Smooth muscle cell (in vitro differentiated cells): ENCODE measurements around the gene EXOC6B. TPM values are rescaled to one million over a fixed set of nuclear protein-coding genes. Genes with fewer than 3 reads are reported as not detected.

Source experiments
- DNase-seq: peaks from one replicate; lab custom pipeline; 2025; ENCODE audit not compliant: unreplicated experiment; lab: John Stamatoyannopoulos, UW
- H2AFZ ChIP-seq: fragments of 200-600 bp; sonication (generic); 2 replicates; pipeline ENCODE4 v1.6.0; 2016; ENCODE audit warnings: antibody characterized with exemption, low read depth, mild to moderate bottlenecking
- H3F3A ChIP-seq: fragments of 200-600 bp; sonication (generic); 2 replicates; pipeline ENCODE4 v1.6.0; 2017; ENCODE audit warnings: antibody characterized with exemption, low read depth
- H3K27ac ChIP-seq: fragments of 200-600 bp; sonication (generic); 2 replicates; pipeline ENCODE4 v1.5.1; 2016; ENCODE audit warnings: low read depth, mild to moderate bottlenecking
- H3K27me3 ChIP-seq: fragments of 200-600 bp; sonication (generic); 2 replicates; pipeline ENCODE4 v1.6.1; 2016; ENCODE audit warnings: low read depth, mild to moderate bottlenecking
- H3K36me3 ChIP-seq: fragments of 200-600 bp; sonication (generic); 2 replicates; pipeline ENCODE4 v1.5.1; 2016; ENCODE audit warnings: low read depth
- H3K4me1 ChIP-seq: fragments of 200-600 bp; sonication (generic); 2 replicates; pipeline ENCODE4 v1.5.1; 2016; ENCODE audit warnings: low read depth
- H3K4me2 ChIP-seq: fragments of 200-600 bp; sonication (generic); 2 replicates; pipeline ENCODE4 v1.6.0; 2016; ENCODE audit warnings: mild to moderate bottlenecking
- H3K4me3 ChIP-seq: fragments of 200-600 bp; sonication (generic); 2 replicates; pipeline ENCODE4 v1.5.1; 2016; ENCODE audit warnings: mild to moderate bottlenecking
- H3K79me2 ChIP-seq: fragments of 200-600 bp; sonication (generic); 2 replicates; pipeline ENCODE4 v1.6.0; 2016; ENCODE audit warnings: low read depth, mild to moderate bottlenecking
- H3K9ac ChIP-seq: fragments of 200-600 bp; sonication (generic); 2 replicates; pipeline ENCODE4 v1.6.0; 2016; ENCODE audit warnings: low read depth
- H3K9me3 ChIP-seq: fragments of 200-600 bp; sonication (generic); replicated peaks from 2 replicates; pipeline ENCODE4 v1.5.1; 2016; ENCODE audit warnings: low read depth
- H4K20me1 ChIP-seq: fragments of 200-600 bp; sonication (generic); 2 replicates; pipeline ENCODE4 v1.6.0; 2016; ENCODE audit warnings: low read depth
- WGBS: methylation state at CpG from one replicate; pipeline ENCODE4 v1.1.7; 2016; ENCODE audit warnings: low lambda C conversion rate; 5-methylcytosine and 5-hydroxymethylcytosine counted together
- polyA plus RNA-seq: library from polyadenylated mRNA; unstranded; fragments of >200 nt; fragmentation: Nextera tagmentation; extraction: Ambion mirVana; gene quantifications from 2 replicates; pipeline ENCODE4 v1.2.1, GENCODE V29; 2016
- total RNA-seq: library from RNA; depleted of rRNA; stranded (reverse); fragments of >200 nt; gene quantifications from 2 replicates; pipeline ENCODE4 v1.2.3, GENCODE V29; 2014
- TF ChIP-seq, protein P1 (sequence below): fragments of 200-600 bp; sonication (generic); IDR thresholded peaks from 2 replicates; pipeline ENCODE4 v1.5.1; 2017; ENCODE audit warnings: borderline replicate concordance, mild to moderate bottlenecking, antibody characterized with exemption; ENCODE audit not compliant: insufficient read depth, poor library complexity, severe bottlenecking

The EXOC6B gene
- total and polyA plus RNA-seq, 2 experiments from 2014 or later, result 6.9 to 19.7 TPM

DNA sequence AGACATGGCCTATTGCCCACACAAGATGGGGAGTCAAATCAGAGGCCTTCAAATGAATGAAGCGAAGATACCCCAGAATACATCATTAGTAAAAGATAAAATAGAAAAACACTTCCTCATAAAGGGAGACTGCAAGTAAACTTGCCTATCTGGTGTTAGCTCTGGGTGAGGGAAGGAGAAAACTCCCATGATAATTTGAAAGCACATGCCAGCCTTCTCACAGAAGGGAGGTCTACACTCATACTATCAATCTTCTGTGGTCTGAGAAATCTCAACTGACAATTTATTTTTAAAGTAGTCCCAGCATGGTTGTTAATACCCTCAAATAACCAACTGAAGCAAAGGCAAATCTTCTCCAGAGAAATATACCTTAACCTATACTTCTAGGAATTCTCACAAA is 75.4 kb downstream of the EXOC6B start:
- no peak overlapping the region for H2AFZ ChIP-seq
- no peak for DNase-seq
- no peaks in the 10 kb centered on the region for H3K27me3 ChIP-seq
- 94% methylated on average over 1 of the region's 1 CpG for WGBS
- H3K4me2 ChIP-seq, result no peak overlapping the region
- TF ChIP-seq, protein P1, sequence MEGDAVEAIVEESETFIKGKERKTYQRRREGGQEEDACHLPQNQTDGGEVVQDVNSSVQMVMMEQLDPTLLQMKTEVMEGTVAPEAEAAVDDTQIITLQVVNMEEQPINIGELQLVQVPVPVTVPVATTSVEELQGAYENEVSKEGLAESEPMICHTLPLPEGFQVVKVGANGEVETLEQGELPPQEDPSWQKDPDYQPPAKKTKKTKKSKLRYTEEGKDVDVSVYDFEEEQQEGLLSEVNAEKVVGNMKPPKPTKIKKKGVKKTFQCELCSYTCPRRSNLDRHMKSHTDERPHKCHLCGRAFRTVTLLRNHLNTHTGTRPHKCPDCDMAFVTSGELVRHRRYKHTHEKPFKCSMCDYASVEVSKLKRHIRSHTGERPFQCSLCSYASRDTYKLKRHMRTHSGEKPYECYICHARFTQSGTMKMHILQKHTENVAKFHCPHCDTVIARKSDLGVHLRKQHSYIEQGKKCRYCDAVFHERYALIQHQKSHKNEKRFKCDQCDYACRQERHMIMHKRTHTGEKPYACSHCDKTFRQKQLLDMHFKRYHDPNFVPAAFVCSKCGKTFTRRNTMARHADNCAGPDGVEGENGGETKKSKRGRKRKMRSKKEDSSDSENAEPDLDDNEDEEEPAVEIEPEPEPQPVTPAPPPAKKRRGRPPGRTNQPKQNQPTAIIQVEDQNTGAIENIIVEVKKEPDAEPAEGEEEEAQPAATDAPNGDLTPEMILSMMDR, result no peak
- peaks cover 8% of the 10 kb centered on the region for H3K79me2 ChIP-seq
- no peak overlapping the region for H3K9ac ChIP-seq
- peaks cover 73% of the 10 kb centered on the region for H4K20me1 ChIP-seq
- H3F3A ChIP-seq, result no peaks in the 10 kb centered on the region
- H3K36me3 ChIP-seq, result no peaks in the 10 kb centered on the region
- H3K4me3 ChIP-seq, result no peak overlapping the region
- no peak overlapping the region for H3K27ac ChIP-seq
- H3K9me3 ChIP-seq, result no peaks in the 10 kb centered on the region
- no peaks in the 10 kb centered on the region for H3K4me1 ChIP-seq

DNA sequence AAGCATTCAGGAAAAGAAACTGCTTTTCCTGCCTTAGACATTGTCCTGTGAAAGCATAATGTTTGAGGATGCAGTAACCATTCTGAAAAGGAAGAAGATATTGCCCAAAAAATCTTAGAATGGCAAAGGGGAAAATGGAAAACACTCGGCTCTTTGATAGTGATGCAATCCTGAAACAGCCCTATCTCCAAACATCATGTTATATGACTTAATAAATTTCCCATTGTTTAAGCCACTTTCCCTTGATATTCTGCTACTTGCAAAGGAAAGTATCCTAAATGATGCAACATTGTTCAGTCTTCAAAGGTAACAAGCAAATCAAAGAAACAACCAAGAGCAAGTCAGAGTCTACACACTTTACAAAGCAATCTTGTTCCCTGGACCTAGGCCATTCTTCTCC is 78.5 kb downstream of the EXOC6B start:
- WGBS, result 74% methylated on average over 1 of the region's 1 CpG
- TF ChIP-seq, protein P1, result no peak
- no peak overlapping the region for H3K4me3 ChIP-seq

DNA sequence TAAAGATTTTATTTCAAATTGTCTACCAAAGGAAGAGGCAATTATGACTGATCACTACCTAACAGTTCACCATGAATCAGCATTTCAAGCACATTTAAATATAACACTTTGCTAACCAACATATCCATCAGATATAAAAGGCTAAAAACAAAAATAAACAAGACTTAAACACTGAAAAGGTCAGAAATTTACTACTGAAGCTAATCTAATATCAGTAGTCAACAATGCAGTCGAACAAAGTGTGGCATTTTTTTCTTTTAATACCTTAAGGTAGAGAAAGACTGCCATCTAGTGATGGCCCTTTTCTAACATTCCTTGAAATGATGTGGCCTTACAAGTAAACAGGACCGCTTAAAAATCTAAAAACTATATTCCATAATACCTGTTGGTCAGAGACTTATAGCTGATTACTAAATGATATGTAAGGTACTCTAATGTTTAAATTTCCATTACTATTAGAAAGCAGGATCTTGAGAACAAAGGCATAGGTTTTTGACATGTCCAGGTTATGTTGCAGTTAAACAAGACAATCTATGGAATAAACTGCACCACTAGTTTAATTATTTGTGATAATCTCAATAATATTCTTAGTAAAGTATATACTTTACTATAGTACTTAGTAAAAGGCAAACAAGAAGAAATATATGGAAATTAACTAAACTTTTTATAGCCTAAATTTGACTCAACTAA is 80.0 kb downstream of the EXOC6B start:
- Histone ChIP-seq H4K20me1 (peaks cover 89% of the 10 kb centered on the region), H3K9ac (no peak overlapping the region), H3F3A (no peaks in the 10 kb centered on the region), H3K4me1 (no peaks in the 10 kb centered on the region), H3K4me3 (no peak overlapping the region), H3K79me2 (peaks cover 13% of the 10 kb centered on the region), H3K9me3 (no peaks in the 10 kb centered on the region), H2AFZ (no peak overlapping the region), H3K4me2 (peak overlapping the region; percentile 23), H3K36me3 (no peaks in the 10 kb centered on the region), H3K27me3 (no peaks in the 10 kb centered on the region), H3K27ac (no peak overlapping the region)
- no peak for DNase-seq
- TF ChIP-seq, protein P1, result peak; percentile 62
- WGBS, result 32% methylated on average over 2 of the region's 2 CpGs

More for the DNA sequence above, 78.5 kb downstream of the EXOC6B start:
- H3K4me2 ChIP-seq, result no peak overlapping the region
- no peak overlapping the region for H3K27ac ChIP-seq
- peaks cover 9% of the 10 kb centered on the region for H3K79me2 ChIP-seq
- no peak for DNase-seq
- peaks cover 85% of the 10 kb centered on the region for H4K20me1 ChIP-seq
- H3F3A ChIP-seq, result no peaks in the 10 kb centered on the region
- no peaks in the 10 kb centered on the region for H3K27me3 ChIP-seq
- no peaks in the 10 kb centered on the region for H3K36me3 ChIP-seq
- H3K4me1 ChIP-seq, result no peaks in the 10 kb centered on the region
- H3K9me3 ChIP-seq, result no peaks in the 10 kb centered on the region
- no peak overlapping the region for H2AFZ ChIP-seq
- no peak overlapping the region for H3K9ac ChIP-seq

DNA sequence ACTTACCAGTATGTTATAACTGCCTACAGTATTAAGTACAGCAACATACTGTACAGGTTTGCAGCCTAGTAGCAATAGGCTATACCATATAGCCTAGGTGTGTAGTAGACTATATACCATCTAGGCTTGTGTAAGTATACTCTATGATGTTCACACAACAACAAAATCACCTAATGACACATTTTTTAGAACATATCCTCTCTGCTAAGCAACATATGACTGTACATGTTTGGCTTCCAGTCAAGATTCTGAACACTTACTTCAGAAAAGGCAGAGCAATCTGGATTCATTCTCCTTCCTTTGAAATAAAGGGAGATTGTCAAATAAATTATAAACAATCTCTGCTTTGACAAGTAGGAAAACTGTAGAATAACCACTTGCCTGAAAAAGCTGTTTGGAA is 81.8 kb downstream of the EXOC6B start:
- DNase-seq, result no peak
- Histone ChIP-seq H3K9ac (no peak overlapping the region), H3K27ac (no peak overlapping the region), H3K36me3 (no peaks in the 10 kb centered on the region), H2AFZ (no peak overlapping the region), H3K4me2 (no peak overlapping the region), H3K27me3 (no peaks in the 10 kb centered on the region), H4K20me1 (peaks cover 75% of the 10 kb centered on the region), H3K79me2 (peaks cover 10% of the 10 kb centered on the region), H3K4me3 (no peak overlapping the region), H3F3A (no peaks in the 10 kb centered on the region), H3K9me3 (no peaks in the 10 kb centered on the region), H3K4me1 (no peaks in the 10 kb centered on the region)
- TF ChIP-seq, protein P1, result no peak
